IPS DF 4.7 (cell line): ENCODE results near the gene AOAH.
"Not testable (repeated sequence)": the region's sequence is repeated elsewhere in the genome, so short reads cannot be mapped to it uniquely, and the experiment has no call there.

Source experiments
- DNase-seq: peaks from one replicate; pipeline ENCODE4 v3.0.0-alpha.2; 2013; ENCODE audit warnings: low spot score; ENCODE audit errors: extremely low read depth

Gene AOAH

DNA sequence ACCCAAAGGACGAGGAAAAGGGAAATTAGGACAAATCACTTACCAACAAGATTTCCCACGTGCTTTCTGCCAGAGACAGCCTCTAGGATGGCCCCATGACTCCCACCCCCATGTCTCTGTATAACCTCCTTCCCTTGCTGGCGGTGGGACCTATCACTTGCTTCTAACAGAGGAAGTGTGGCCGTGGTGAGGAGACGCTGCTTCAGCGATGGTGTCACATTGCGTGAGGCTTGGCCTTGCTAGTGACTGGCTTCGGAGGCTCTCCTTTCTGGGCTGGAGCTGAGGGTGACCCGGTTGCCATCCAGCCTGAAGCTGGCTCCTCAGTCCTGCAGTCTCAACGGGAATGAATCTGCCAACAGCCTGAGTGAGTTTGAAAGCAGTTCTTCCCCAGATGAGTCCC lies 210.9 kb downstream of the AOAH start:
- DNase-seq: no peak

GRCh38 chr7:36512616-36513015 lies 211.7 kb downstream of the AOAH start:
- no peak for DNase-seq

GRCh38 chr7:36509962-36510361 lies 214.3 kb downstream of the AOAH start:
- no peak for DNase-seq

DNA sequence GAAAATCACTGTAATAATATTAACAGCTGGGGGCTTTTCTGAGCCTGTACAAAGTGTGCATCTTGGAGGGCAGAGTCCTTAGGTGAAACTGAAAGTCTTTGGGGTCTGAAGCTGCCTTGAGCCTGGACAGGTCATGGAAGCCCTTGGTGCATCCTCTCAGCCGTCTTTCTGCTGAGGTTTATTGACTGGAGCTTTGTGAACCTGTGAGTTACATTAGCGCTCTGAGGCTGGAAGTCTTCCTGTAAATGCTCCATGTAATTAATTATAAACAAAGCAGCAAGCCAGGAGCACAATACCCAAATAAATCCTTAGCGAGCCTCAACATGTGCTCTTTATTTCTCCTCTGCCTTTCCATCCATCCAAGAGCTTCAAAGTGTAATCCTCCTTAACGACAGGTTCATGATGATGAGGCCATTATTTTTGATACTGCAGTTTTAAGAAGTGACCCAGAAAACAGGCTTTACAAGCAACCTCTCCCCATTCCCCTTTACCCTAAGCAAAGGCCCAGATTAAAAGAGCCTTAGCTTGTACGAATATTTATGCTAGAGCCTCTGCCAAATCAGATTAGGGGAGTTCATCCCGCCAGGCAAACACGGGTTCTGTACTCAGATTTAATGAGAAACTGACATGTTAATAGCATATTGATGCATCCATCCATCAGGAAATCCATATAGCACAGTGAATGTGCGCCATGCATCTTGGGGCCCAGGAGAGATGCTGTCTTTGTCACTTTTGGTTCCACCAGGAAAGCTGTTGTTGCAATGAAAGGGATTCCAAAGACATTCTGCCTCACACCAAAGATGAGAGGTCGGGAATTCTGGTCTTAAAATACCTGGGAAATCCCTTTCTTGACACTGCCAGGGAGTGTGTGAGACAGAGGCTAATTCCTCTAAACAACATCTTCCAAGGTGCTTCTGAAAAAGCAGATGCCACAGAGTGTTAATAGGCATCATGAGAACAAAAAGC lies 216.5 kb downstream of the AOAH start:
- no peak for DNase-seq

- no peak for DNase-seq
Measured at GRCh38 chr7:36506820-36507219, 217.5 kb downstream of the AOAH start.

- DNase-seq: no peak
Measured at GRCh38 chr7:36506130-36506798, 218.0 kb downstream of the AOAH start.

DNA sequence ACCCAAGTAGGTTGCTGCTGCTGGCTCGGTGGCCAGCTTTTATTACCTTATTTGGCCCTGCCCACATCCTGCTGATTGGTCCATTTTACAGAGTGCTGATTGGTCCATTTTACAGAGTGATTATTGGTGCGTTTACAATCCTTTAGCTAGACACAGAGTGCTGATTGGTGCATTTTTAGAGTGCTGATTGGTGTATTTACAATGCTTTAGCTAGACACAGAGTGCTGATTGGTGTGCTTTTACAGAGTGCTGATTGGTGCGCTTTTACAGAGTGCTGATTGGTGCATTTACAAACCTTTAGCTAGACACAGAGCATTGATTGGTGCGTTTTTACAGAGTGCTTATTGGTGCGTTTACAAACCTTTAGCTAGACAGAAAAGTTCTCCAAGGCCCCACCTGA lies 219.7 kb downstream of the AOAH start:
- DNase-seq: not testable (repeated sequence)

- DNase-seq: not testable (repeated sequence)
Measured at GRCh38 chr7:36504216-36504615, 220.1 kb downstream of the AOAH start.

DNA sequence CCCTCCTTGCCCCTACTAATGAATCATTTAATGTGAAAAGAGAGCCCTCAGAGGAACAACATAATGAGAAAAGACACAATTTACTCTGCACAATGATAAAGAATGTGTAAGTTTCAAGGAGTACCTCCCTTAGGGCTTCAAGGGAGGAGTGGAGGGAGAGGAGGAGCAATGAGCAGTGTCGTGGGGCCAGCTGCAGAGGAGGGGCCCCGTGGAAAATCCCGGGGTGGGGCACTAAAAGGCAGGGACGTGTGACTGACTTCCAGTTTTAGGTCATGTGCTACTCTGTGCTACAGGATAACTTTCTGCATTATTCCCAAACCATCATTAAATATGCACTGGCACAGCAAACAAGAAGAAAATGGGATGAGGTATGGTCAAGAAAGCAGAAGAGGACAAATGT lies 226.5 kb downstream of the AOAH start:
- DNase-seq: no peak

DNA sequence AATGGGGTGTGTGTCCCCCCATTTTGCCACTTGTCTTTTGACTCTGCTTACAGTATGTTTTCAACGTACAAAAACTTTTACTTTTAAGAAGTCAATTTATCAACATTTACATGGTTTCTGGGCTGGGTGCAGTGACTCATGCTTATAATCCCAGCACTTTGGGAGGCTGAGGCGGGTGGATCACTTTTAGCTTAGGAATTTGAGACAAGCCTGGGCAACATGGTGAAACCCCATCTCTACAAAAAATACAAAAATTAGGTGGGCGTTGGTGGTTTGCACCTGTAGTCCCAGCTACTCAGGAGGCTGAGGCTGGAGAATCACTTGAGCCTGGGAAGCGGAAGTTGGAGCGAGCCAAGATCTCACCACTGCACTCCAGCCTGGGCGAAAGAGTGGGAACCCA lies 227.1 kb downstream of the AOAH start:
- DNase-seq: not testable (repeated sequence)

GRCh38 chr7:36496576-36496975 lies 227.7 kb downstream of the AOAH start:
- DNase-seq: no peak

DNA sequence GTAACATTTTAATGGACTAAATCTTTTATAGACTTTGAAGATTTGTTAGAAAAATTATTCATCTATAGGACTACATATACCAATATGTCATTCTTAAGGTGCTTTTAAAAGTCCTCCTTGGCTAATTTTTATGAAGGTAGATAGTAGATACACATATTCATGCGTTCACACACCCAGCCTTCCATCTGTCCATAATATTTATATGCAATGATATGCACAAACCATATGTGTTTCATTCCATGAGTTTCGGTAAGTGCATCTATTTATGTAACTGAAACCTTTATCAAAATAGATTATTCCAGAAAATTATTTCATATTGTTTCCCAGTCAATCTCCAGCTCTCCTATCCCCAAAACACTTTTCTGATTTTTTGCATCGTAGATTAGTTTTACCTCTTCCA lies 233.0 kb downstream of the AOAH start:
- DNase-seq: no peak

DNA sequence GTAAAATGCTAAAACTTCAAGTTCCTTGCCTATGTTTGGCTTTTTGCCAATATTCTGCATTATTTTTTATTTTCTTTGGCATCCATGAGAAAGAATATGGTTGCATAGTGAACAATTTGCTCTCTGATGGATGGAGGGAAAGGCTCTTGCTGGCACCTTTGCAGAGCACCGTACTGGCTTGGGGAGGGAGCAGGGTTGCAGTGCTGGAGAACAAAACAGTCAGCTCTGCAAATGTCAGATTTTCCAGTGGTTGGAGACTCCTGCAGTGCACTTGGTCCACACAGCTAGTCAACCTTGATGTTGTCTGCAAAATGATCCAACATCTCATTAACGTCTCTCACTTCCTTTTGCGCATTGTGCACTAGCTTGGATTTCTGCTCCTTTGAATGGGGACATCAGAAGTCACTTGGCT lies 233.9 kb downstream of the AOAH start:
- DNase-seq: no peak

DNA sequence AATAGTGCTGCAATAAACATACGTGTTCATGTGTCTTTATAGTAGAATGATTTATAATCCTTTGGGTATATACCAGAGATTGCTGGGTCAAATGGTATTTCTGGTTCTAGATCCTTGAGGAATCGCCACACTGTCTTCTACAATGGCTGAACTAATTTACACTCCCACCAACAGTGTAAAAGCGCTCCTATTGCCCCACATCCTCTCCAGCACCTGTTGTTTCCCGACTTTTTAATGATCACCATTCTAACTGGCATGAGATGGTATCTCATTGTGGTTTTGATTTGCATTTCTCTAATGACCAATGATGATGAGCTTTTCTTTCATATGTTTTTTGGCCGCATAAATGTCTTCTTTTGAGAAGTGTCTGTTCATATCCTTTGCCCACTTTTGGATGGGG lies 235.6 kb downstream of the AOAH start:
- not testable (repeated sequence) for DNase-seq

GRCh38 chr7:36487756-36488336 lies 236.4 kb downstream of the AOAH start:
- no peak for DNase-seq

DNA sequence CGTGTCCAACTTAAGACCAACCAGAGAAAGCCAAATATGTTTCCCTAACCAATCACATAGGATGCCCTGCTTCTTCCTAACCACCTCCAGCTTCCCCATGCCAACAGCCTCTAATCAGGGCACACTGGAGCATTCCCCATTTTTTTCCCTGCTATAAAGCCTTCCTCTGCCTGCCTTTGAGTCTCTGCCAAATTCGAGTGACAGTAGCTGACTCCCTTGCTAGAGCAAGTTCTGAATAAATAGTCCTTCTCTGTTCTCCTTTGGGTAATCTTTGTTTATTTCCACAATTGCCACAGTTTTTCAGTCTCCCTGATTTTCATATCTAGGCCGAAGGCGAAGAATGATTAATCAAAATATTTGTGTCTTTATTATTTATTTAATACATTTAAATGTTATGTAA lies 238.0 kb downstream of the AOAH start:
- no peak for DNase-seq

DNA sequence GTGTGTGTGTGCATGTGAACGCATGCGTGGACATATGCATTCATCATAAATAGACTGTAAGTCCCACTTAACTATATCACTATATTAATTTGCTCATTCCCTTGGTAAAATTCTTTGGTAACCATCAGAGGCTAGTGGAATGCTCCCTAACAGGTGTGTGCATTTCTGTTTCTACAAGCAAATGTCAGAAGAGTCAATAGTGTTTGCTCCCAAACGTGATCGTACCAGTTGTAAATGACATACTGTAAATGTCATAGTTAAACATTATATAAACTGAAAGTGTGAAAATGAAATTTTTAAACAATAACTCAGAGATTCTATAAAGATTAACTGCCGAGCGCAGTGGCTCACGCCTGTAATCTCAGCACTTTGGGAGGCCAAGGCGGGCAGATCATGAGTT lies 240.0 kb downstream of the AOAH start:
- no peak for DNase-seq

DNA sequence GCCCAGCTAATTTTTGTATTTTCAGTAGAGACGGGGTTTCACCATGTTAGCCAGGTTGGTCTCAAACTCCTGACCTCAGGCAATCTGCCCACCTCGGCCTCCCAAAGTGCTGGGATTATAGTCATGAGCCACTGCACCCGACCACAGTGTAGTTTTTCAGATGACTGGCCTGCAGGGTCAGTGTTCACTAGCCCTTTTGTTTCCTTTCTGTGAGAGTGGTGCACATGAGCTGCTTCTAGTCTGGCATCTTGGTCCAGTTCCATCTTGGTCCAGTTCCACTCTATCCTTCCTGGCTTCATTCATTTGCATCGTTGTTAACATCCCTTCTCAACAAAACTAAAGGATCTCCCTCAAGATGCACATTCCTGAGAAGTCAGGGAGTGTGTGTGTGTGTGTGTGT lies 240.4 kb downstream of the AOAH start:
- DNase-seq: not testable (repeated sequence)

GRCh38 chr7:36478745-36479144 lies 245.5 kb downstream of the AOAH start:
- no peak for DNase-seq

DNA sequence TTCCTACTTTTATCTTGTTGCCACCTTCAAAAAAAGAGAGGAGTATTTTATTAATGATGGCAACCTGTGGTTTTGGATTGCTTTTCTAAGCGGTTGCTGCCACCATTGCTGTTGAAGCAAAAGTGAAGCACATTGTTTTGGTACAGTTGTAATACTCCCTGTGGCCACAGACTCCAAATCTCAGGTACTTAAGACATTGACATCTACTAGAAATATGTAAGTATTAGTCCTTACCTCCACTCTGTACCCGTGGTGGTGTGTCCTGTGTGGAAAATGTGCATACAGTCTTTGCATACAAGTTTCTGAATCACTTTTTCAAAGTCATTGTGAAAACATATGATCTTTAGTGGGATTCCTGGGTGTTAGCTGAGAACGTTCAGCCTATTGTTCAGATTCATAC lies 248.9 kb downstream of the AOAH start:
- DNase-seq: no peak

GRCh38 chr7:36475011-36475342 lies 249.3 kb downstream of the AOAH start:
- no peak for DNase-seq

DNA sequence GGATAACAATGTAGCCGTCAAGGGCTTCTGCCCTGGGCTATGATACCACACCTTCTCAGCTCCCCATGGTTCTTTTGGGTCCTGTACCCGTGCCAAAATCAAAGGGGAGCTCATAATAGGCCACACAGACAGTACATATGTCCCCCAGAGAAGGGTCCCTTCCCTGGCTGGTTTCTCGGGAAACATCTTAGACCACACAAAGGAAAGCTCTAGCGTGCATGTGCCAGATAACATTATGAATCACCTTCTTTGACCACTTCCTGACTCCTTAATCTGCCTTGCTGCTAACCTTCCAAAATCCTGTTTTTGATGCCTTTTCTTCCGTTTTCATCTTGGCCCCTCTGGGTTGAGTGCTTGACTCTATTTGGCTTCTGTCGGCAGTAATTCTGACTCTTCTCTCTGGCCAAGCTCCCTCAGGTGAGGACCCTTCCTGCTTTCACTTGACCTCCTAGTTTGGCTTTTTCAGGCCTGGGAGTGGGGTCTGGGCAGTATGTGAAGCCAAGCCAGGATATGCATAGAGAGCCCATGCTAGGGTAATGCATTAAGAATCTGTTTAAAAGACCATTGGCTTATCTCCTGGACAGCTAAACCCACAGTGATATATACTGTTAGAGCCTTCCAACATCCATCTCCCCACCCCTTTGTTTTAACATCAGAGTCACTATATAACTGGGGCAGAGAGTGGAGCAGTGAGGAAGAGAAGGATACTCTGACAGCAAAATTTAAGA lies 249.8 kb downstream of the AOAH start:
- no peak for DNase-seq
